ENCODE data around the gene IL18R1.

Gene IL18R1

GRCh38 chr2:102340778-102341177, 14.8 kb upstream of the IL18R1 start:
- no peak overlapping the region for H3K4me3 ChIP-seq (ENCODE audit: low read length)
- no peak for DNase-seq (ENCODE audit: low read depth, low spot score)

GRCh38 chr2:102342888-102343287, 12.7 kb upstream of the IL18R1 start:
- H3K4me3 ChIP-seq (ENCODE audit: low read length), result no peak overlapping the region
- DNase-seq (ENCODE audit: low read depth, low spot score), result no peak

- DNase-seq (ENCODE audit: low read depth, low spot score), result no peak
- H3K4me3 ChIP-seq (ENCODE audit: low read length), result no peak overlapping the region
Observed at GRCh38 chr2:102344397-102344796, 11.2 kb upstream of the IL18R1 start.

- no peak overlapping the region for H3K4me3 ChIP-seq (ENCODE audit: low read length)
- no peak for DNase-seq (ENCODE audit: low read depth, low spot score)
Observed at GRCh38 chr2:102345329-102345920, 10.2 kb upstream of the IL18R1 start.

GRCh38 chr2:102346381-102347130, 9.0 kb upstream of the IL18R1 start:
- no peak overlapping the region for H3K4me3 ChIP-seq (ENCODE audit: low read length)

GRCh38 chr2:102350137-102350793, 5.3 kb upstream of the IL18R1 start:
- no peak overlapping the region for H3K4me3 ChIP-seq (ENCODE audit: low read length)
- no peak for DNase-seq (ENCODE audit: low read depth, low spot score)

More at GRCh38 chr2:102346381-102347130, 9.0 kb upstream of the IL18R1 start:
- DNase-seq (ENCODE audit: low read depth, low spot score), result no peak

- no peak for DNase-seq (ENCODE audit: low read depth, low spot score)
- H3K4me3 ChIP-seq (ENCODE audit: low read length), result no peak overlapping the region
Observed at GRCh38 chr2:102356381-102356712, 751 bp downstream of the IL18R1 start.

- no peak for DNase-seq (ENCODE audit: low read depth, low spot score)
- H3K4me3 ChIP-seq (ENCODE audit: low read length), result no peak overlapping the region
Observed at GRCh38 chr2:102356741-102357140, 1.1 kb downstream of the IL18R1 start.

- no peak overlapping the region for H3K4me3 ChIP-seq (ENCODE audit: low read length)
- no peak for DNase-seq (ENCODE audit: low read depth, low spot score)
Observed at GRCh38 chr2:102357937-102358336, 2.3 kb downstream of the IL18R1 start.

- no peak overlapping the region for H3K4me3 ChIP-seq (ENCODE audit: low read length)
- DNase-seq (ENCODE audit: low read depth, low spot score), result no peak
Observed at GRCh38 chr2:102358496-102358895, 2.9 kb downstream of the IL18R1 start.

GRCh38 chr2:102359527-102359926, 3.9 kb downstream of the IL18R1 start:
- DNase-seq (ENCODE audit: low read depth, low spot score), result no peak
- no peak overlapping the region for H3K4me3 ChIP-seq (ENCODE audit: low read length)

- no peak overlapping the region for H3K4me3 ChIP-seq (ENCODE audit: low read length)
Observed at GRCh38 chr2:102361632-102362241, 6.1 kb downstream of the IL18R1 start.

GRCh38 chr2:102365763-102366162, 10.2 kb downstream of the IL18R1 start:
- no peak overlapping the region for H3K4me3 ChIP-seq (ENCODE audit: low read length)
- DNase-seq (ENCODE audit: low read depth, low spot score), result no peak

More at GRCh38 chr2:102361632-102362241, 6.1 kb downstream of the IL18R1 start:
- DNase-seq (ENCODE audit: low read depth, low spot score), result no peak

- no peak for DNase-seq (ENCODE audit: low read depth, low spot score)
- H3K4me3 ChIP-seq (ENCODE audit: low read length), result no peak overlapping the region
Observed at GRCh38 chr2:102366406-102367112, 11.0 kb downstream of the IL18R1 start.

GRCh38 chr2:102367331-102367971, 11.9 kb downstream of the IL18R1 start:
- no peak overlapping the region for H3K4me3 ChIP-seq (ENCODE audit: low read length)
- no peak for DNase-seq (ENCODE audit: low read depth, low spot score)

GRCh38 chr2:102368461-102369109, 13.0 kb downstream of the IL18R1 start:
- no peak for DNase-seq (ENCODE audit: low read depth, low spot score)

GRCh38 chr2:102369866-102370265, 14.3 kb downstream of the IL18R1 start:
- DNase-seq (ENCODE audit: low read depth, low spot score), result no peak

More at GRCh38 chr2:102368461-102369109, 13.0 kb downstream of the IL18R1 start:
- no peak overlapping the region for H3K4me3 ChIP-seq (ENCODE audit: low read length)

GRCh38 chr2:102376052-102376591, 20.5 kb downstream of the IL18R1 start:
- no peak for DNase-seq (ENCODE audit: low read depth, low spot score)
- H3K4me3 ChIP-seq (ENCODE audit: low read length), result no peak overlapping the region

More at GRCh38 chr2:102369866-102370265, 14.3 kb downstream of the IL18R1 start:
- no peak overlapping the region for H3K4me3 ChIP-seq (ENCODE audit: low read length)

All from Jurkat, Clone E6-1 (cell line).